GM19043 (cell line): ENCODE measurements around the gene ATF7.
"Not testable (repeated sequence)": the region's sequence is repeated elsewhere in the genome, so short reads cannot be mapped to it uniquely, and the experiment has no call there.

ENCODE experiments used
- ATAC-seq: cut with Tn5 transposase; IDR thresholded peaks from one replicate; pipeline ENCODE4 v1.9.1; 2021; ENCODE audit warnings: low read depth; ENCODE audit not compliant: unreplicated experiment

Gene ATF7

DNA sequence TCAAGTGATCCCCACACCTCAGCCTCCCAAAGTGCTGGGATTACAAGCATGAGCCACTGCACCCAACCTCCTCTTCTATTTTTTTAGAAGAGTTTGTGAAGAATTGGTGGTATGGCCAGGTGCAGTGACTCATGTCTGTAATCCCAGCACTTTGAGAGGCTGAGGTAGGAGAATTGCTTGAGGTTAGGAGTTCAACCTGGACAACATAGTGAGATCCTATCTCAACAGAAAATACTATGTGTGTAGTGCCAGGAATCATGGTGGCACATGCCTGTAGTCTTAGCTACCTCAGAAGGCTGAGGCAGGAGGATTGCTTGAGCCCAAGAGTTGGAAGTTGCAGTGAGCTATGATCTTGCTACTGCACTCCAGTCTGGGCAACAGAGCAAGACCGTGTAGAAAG is 5.5 kb upstream of the ATF7 start:
- no peak for ATAC-seq

GRCh38 chr12:53627919-53628318 is 1.7 kb upstream of the ATF7 start:
- no peak for ATAC-seq

GRCh38 chr12:53626702-53627169 is 554 bp upstream of the ATF7 start:
- ATAC-seq, result peak; percentile 3

GRCh38 chr12:53625373-53625945 is 723 bp downstream of the ATF7 start:
- ATAC-seq, result no peak

DNA sequence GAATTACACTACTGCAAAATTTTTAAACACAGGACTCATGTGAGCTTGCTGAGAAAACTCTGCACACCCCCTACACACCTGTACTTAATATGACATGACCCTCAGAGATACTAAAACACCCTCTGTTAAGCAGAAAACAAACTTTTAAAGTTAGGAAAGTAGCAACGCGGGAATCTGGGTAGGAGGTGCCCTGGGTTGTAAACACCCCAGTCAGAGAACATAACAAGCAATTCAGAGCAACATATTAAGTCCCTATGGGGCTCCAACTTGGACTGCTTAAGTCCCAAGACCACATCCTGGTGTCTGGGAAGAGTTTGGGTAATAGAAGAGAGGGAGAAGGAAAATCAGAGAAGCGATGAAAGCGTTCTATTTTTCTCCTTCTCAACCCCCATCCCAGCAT is 1.2 kb downstream of the ATF7 start:
- ATAC-seq, result no peak

GRCh38 chr12:53624458-53624857 is 1.7 kb downstream of the ATF7 start:
- no peak for ATAC-seq

DNA sequence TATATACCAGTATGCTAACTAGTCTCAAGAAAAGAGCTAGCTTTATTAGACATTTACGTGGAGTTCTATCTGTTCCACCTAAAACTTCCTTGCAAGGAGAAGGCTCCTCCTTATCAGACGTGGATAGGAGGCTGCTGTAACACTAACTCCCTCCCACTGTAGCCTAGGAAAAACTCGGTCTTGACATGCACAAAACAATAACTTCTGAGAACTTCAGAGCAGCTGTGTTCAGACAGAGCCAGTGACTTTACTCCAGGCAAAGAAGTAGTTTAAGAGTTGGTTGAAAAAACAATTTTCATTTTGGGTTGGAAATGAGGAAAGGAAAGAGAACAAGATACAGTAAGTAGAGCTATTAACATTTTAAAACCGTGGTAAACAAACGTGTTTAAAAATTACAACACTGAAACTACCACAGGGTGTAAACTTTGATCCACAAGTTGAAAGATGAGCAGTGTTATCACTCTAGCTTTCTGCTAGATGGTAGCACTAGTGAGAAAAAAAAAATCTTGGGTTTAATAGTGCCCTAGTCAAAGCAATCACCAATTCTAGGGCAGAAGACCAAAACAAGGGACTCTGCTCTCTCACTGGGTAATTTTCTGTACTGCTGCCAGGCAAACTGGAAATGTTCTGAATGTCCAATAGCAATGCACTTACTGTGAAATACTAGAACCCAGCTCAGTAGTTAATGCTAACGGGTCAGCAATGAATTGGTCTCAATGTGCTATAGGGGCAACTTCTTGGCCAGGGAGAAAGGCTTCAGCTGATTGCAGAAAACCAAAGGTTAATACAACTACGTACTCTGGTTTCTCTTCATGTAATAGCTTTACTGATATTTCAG is 2.4 kb downstream of the ATF7 start:
- ATAC-seq, result no peak

DNA sequence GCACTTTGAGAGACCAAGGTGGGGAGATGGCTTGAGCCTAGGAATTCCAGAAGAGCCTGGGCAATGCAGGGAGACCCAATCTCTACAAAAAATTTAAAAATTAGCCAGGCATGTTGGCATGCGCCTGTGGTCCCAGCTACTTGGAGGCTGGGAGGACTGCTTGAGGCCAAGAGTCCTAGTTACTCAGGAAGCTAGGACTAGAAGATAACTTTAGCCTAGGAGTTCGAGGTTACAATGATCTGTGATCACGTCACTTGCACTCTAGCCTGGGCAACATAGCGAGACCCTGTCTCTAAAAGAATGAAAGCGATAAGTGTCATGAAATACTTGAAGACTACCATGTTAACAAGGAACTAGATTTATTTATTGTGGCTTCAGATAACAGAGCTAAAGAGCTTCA is 3.5 kb downstream of the ATF7 start:
- ATAC-seq, result no peak

GRCh38 chr12:53618275-53618674 is 7.9 kb downstream of the ATF7 start:
- no peak for ATAC-seq

- no peak for ATAC-seq
Measured at GRCh38 chr12:53617700-53618099, 8.5 kb downstream of the ATF7 start.

DNA sequence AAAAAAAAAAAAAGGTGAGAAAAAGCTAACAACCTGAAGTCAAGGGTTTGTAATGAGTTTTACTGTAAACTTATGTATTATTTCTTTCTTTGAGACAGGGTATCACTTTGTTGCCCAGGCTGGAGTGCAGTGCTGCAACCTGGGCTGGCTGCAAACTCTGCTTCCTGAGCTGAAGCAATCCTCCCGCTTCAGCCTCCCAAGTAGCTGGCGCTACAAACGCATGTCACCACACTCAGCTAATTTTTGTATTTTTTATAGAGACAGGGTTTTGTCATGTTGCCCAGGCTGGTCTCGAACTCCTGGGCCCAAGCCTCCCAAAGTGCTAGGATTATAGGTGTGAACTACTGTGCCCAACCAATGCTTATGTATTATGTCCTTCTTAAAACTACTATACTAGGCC is 9.2 kb downstream of the ATF7 start:
- ATAC-seq, result no peak

DNA sequence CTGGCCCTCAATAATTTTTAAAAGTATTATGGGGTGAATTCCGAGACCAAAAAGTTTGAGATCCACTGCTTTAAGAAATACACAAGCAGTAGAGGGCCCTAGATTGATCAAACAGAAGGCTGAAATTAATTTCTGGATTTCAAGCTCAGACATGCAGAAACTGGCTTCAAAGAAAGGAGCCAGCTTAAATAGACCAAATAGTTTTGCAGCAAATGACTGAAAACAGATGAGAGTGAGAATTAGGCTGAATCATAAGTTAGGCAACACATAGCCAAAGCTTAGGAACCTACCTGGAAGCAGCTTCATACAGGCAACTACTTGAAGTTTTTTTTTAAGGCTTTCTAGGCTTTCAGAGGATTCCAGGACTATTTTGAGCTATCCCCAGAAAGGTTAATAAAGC is 12.4 kb downstream of the ATF7 start:
- no peak for ATAC-seq

GRCh38 chr12:53612978-53613377 is 13.2 kb downstream of the ATF7 start:
- ATAC-seq, result no peak

- no peak for ATAC-seq
Measured at GRCh38 chr12:53611304-53611703, 14.9 kb downstream of the ATF7 start.

- not testable (repeated sequence) for ATAC-seq
Measured at GRCh38 chr12:53606688-53607087, 19.5 kb downstream of the ATF7 start.

- ATAC-seq, result no peak
Measured at GRCh38 chr12:53604581-53604980, 21.6 kb downstream of the ATF7 start.

GRCh38 chr12:53603804-53604203 is 22.4 kb downstream of the ATF7 start:
- ATAC-seq, result no peak

DNA sequence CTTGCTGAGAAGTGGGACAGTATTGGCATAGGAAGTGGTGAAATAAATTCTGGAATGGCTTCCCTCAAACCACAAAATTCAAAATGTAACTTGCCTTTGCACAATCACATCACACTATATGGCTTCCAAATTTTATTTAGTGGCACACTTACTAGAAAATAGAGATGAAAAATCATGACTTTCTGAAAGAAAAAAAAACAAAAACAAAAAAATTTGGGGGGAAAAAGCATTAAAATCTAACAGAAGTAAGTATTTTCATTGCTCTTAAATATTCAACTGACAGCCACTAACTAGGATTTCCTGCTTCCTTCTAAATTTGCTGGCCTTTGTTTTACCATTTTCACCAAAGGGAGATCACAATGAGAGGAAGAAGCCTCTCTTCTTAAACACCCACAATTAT is 23.0 kb downstream of the ATF7 start:
- ATAC-seq, result no peak

DNA sequence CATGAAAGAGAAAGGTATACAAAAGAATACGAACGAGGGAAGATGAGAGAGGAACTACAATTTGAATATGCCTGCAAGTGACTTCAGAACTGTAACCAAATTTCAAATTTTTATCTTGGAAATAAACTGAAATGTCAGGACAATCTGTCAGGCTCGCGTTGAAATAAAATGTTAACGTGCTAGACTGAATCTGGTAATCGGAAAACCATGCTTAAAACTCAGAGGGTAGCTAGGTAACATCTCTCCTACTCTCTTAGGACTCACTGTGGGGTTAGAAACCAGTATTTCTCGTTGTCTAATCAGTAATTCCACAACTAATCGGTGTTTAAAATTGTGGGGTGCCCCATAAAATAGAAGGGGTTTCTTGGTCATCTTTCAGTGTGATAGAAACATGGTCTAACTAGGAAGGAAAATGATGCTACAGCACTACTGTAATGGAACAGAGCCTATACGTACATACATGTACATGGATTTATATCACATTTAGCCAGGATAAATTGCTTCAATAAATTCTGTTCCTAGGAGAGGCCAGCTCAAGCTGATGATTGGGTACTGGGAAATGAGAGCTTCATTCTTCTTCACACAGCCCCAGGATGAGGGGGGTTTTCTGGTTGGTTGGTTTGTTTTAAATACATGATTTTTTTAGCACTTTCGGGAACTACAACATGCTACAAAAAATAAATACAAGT is 23.9 kb downstream of the ATF7 start:
- no peak for ATAC-seq

DNA sequence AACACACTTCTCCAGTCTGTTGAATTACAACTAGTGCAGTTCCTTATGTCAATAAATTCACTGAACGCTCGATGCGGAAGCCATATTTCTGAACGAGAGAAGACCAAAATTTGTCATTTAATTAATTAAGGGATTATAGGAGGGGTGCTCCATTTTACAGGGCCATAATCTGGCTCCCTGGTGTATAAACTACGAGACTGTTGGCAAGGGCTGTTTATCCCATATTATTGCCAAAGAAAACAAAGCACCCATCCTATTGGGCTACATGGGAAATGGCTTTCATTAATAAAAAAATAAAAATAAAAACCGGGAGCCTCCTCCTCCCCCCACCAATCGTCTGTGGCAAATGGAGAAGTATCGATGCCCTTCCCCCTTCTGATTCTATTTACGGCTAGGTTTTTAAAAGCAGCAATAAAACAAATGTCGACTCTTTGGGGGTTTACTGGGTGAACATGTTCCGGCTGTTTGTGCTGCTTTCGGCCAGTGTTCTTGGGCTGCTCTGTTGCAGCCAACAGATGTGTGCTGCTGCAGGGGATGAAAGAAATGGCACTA is 24.8 kb downstream of the ATF7 start:
- ATAC-seq, result no peak
